ENCODE data around the gene CCNI2. TPM values are rescaled to one million over a fixed set of nuclear protein-coding genes. Genes with fewer than 3 reads are reported as not detected.

CCNI2 gene
- total and polyA plus RNA-seq, 10 of the 15 experiments (the other 5 are each of a cell fraction or from before 2014, with no cell fraction given), result 1.8 to 8.0 (median 3.2) TPM

DNA sequence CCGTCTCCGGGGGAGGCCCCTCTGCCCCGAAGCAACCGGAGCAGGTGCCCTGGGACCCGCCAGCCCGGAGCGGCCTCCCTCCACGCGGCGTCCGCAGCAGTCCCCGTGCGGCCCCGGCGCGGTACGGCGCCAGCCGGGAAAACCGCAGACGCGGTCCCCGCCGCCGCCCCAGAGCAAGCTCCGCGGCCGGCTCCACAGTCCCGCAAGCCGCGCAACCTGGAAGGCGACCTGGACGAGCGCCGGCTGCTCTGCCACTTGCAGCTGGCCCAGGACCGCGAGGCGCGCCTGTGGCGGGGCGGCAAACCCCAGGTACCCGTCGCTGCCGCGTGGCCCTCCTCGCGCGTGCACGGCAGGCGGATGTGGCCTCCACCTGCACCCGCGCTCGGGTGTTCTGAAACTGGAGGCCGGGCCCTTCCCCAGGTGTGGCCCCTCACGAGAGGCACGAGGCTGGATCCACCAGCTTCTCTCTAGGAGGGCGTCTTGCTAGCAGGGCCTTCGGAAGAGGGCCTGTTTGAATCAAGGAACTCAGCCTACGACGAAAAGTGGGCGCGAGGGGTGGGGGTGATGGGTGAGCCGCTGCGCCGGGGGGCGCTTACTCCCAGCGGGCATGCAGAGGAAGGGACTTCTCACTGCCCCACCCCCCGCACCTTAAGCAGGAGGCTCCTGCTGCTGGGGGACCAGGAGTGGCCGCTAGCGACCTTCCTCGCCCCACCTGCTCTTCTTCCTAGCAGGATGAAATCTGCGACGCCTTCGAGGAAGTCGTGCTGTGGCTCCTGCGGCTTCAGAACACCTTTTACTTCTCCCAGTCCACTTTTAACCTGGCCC is 602 bp downstream of the CCNI2 start:
- no TSS peak for BruUV-seq (replicated peaks)
- TF ChIP-seq RUNX3 (IDR thresholded peaks at IDR 0.05; ENCODE audit: low read length), result peak; percentile 40; the same call in 1 of the 2 replicates
- no peak for TF ChIP-seq MTA3 (IDR thresholded peaks at IDR 0.05; ENCODE audit: borderline replicate concordance, low read length)
- TF ChIP-seq, protein P1, sequence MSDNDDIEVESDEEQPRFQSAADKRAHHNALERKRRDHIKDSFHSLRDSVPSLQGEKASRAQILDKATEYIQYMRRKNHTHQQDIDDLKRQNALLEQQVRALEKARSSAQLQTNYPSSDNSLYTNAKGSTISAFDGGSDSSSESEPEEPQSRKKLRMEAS (IDR thresholded peaks at IDR 0.05; ENCODE audit: low read depth, low read length), result peak; percentile 65; the same call in 1 of the 2 replicates
- no peak for TF ChIP-seq ZNF274 (IDR thresholded peaks at IDR 0.05; ENCODE audit: insufficient read depth, insufficient read length)
- peak; percentile 80 for TF ChIP-seq GATAD2B (conservative IDR thresholded peaks at IDR 0.05; ENCODE audit: low read depth)
- no peak for TF ChIP-seq PAX8 (IDR thresholded peaks at IDR 0.05)
- no peak for TF ChIP-seq E2F8 (IDR thresholded peaks at IDR 0.05; ENCODE audit: low read depth, partially characterized antibody)
- peak; percentile 37 for TF ChIP-seq ZBTB33 (IDR thresholded peaks at IDR 0.05)
- TF ChIP-seq, protein P2, sequence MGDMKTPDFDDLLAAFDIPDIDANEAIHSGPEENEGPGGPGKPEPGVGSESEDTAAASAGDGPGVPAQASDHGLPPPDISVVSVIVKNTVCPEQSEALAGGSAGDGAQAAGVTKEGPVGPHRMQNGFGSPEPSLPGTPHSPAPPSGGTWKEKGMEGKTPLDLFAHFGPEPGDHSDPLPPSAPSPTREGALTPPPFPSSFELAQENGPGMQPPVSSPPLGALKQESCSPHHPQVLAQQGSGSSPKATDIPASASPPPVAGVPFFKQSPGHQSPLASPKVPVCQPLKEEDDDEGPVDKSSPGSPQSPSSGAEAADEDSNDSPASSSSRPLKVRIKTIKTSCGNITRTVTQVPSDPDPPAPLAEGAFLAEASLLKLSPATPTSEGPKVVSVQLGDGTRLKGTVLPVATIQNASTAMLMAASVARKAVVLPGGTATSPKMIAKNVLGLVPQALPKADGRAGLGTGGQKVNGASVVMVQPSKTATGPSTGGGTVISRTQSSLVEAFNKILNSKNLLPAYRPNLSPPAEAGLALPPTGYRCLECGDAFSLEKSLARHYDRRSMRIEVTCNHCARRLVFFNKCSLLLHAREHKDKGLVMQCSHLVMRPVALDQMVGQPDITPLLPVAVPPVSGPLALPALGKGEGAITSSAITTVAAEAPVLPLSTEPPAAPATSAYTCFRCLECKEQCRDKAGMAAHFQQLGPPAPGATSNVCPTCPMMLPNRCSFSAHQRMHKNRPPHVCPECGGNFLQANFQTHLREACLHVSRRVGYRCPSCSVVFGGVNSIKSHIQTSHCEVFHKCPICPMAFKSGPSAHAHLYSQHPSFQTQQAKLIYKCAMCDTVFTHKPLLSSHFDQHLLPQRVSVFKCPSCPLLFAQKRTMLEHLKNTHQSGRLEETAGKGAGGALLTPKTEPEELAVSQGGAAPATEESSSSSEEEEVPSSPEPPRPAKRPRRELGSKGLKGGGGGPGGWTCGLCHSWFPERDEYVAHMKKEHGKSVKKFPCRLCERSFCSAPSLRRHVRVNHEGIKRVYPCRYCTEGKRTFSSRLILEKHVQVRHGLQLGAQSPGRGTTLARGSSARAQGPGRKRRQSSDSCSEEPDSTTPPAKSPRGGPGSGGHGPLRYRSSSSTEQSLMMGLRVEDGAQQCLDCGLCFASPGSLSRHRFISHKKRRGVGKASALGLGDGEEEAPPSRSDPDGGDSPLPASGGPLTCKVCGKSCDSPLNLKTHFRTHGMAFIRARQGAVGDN (IDR thresholded peaks at IDR 0.05), result peak; percentile 93
- TF ChIP-seq MLLT1 (IDR thresholded peaks at IDR 0.05), result peak; percentile 92

More for the DNA sequence above, 602 bp downstream of the CCNI2 start:
- 35% methylated on average over 58 of the region's 76 CpGs for WGBS (ENCODE audit: insufficient coverage, insufficient replicate concordance, low lambda C conversion rate, missing lambda C conversion rate)
- peak overlapping the region; percentile 89 for H2AFZ ChIP-seq (ENCODE audit: control insufficient read depth, low read depth, low read length)
- peak; percentile 22 for ATAC-seq
- intact Hi-C loops (cut with micrococcal nuclease; ENCODE audit: unreplicated experiment) (no loop called here), in situ Hi-C loops (cut with MboI) (no loop called here)
- no peaks in the 10 kb centered on the region; the same call in 1 of the 2 replicates for H3K79me2 ChIP-seq (ENCODE audit: control insufficient read depth, insufficient read depth, low read length)
- no peaks in the 10 kb centered on the region; the same call in 2 of the 3 replicates for H3K9me3 ChIP-seq (replicated peaks; ENCODE audit: control insufficient read depth, insufficient read depth, low read length)
- SMC1A ChIA-PET (ENCODE audit: uncharacterized antibody, unreplicated experiment), result interaction anchor here (1.0 to 11.1 kb wide), 15 partner anchors 8 to 107 kb away, joined by 3 to 88 read pairs (median 5); partner anchors contain the start of genes IL4, KIF3A and SEPTIN8
- CTCF ChIA-PET, result interaction anchor here (0.6 to 5.5 kb wide), 19 partner anchors 9 to 415 kb away, joined by 3 to 54 read pairs (median 5); partner anchors contain the start of gene KIF3A
- peaks cover 25% of the 10 kb centered on the region for H3K4me1 ChIP-seq (ENCODE audit: control insufficient read depth, insufficient read depth, low read length)
- peak overlapping the region; percentile 72; the same call in 1 of the 2 replicates for H3K4me3 ChIP-seq
- POLR2A ChIA-PET, result interaction anchor here (0.7 to 9.6 kb wide), 11 partner anchors 10 to 222 kb away, joined by 3 to 56 read pairs (median 6); partner anchors contain the start of genes AFF4, KIF3A, RAD50 and SEPTIN8
- no peaks in the 10 kb centered on the region for H3K36me3 ChIP-seq (ENCODE audit: control insufficient read depth in 2 of 2, insufficient read depth in 2 of 2, low read length in 1 of 2)
- peak overlapping the region; percentile 53 for H3K9ac ChIP-seq (ENCODE audit: control insufficient read depth, insufficient read depth, low read length)
- DNase-seq (ENCODE audit: low read depth, low spot score), result no peak
- no peaks in the 10 kb centered on the region for H4K20me1 ChIP-seq (ENCODE audit: control insufficient read depth, insufficient read depth)
- H3K27me3 ChIP-seq (replicated peaks in 1 of 2; ENCODE audit: control insufficient read depth in 2 of 2, insufficient read depth in 2 of 2, low read length in 1 of 2), result no peaks in the 10 kb centered on the region
- H3K27ac ChIP-seq (ENCODE audit: control insufficient read depth, insufficient read depth), result no peak overlapping the region
- peak overlapping the region; percentile 99 for H3K4me2 ChIP-seq (ENCODE audit: control insufficient read depth, insufficient read depth)
- RAD21 ChIA-PET (ENCODE audit: unreplicated experiment), result interaction anchor here (0.8 to 10.5 kb wide), 18 partner anchors 9 to 242 kb away, joined by 3 to 127 read pairs (median 5); partner anchors contain the start of genes IL13, KIF3A and SEPTIN8
- FAIRE-seq, result no peak
